NCI-H2107 treated with DMSO at 0.1 percent for 48 hours (cell line): Measurements from ENCODE around the gene SRPK2.
A peak's percentile ranks its signal among the peaks of the same experiment; 100 is the strongest.

Source experiments
- DNase-seq: peaks from one replicate; lab custom pipeline; 2025; ENCODE audit not compliant: unreplicated experiment; lab: John Stamatoyannopoulos, UW

Gene SRPK2

DNA sequence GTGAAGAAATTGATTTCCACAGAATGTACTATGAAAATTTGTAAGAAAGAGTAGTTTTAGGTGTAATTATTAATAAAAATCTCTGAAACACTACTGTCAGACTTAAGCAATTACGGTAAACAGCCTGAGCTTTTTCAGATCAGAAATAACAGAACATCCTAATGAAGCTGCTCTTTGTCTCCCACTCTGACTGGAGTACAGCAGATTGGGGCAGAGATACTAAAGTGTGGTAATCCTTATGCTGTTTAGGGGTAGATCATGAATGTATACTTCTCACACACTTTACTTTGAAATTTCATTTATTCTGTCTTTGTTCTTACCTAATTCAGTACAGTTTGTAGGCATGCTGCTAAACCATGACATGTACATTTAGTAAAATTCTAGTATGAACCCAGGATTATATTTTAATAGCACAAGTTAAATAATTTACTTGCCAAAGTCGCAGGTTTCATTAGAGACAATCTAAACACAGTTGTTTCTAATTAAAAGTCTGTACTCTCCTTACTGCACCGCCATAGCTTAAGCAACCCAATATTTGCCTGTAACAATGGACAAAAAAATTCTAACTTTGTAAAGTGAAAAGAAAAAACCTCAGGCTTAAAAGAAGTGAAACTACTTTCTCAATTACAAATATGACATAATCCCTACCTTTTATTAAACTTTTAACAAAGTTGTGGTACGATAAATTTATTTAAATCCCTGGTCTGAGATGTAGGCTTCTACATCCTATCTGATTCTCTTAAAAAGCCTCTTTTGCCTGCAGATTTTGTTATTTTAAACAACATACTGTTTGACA lies 286.0 kb downstream of the SRPK2 start:
- DNase-seq, result no peak

DNA sequence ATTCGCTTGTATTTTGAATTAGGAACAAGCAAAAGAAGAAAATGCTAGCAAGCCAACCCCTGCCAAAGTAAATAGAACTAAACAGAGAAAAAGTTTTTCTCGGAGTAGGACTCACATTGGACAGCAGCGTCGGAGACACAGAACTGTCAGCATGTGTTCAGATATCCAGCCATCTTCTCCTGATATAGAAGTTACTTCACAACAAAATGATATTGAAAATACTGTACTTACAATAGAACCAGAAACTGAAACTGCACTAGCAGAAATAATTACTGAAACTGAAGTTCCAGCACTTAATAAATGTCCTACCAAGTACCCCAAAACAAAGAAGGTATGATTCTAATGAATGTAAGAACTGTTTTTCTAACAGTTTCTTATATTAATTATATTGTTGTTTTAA lies 286.9 kb downstream of the SRPK2 start:
- no peak for DNase-seq

DNA sequence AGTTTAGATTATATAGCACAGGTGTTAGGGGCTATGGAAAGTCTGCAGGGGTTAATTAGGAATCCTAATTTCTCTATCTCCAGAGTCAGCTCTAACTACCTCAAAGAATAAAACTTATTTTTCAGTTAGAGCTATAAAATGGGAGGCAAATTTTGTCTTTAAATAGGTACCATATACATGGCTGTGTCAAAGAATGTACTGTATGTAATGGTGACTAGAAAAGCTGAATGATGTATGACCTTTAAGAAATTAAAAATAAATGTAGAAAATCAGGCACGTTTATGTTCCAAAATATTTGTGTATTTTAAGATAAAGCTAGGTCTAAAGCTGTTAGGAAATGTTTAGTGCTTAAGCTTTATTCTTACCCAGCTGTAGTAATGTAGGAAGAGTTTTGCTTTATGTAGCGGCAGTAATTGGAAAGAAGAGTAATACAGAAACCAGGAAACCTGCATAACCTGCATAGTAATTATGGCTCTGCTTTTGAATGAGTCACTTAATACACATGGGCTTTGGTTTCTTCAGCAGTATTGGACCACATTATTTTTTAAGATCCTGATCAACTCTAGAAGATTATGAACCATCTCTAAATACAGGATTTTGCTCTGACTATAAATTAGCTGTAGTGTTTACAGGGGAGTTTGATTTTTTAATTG lies 289.7 kb downstream of the SRPK2 start:
- DNase-seq, result no peak

DNA sequence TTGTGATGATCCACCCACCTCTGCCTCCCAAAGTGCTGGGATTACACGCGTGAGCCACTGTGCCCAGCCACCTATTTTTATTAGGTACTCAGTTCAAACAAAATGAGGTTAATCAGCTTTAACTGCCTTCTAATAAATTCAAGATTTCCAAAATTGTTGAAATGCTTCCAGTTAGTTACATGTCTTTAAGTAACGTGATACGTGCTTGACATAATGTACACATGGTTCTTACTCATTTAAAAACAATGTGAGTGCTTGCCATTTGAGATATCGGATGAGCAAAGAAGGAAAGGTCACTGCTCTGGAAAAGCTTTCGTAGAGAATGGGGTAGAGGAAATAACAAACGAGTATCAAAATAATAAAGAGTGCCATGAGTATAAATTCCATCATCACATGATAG lies 291.1 kb downstream of the SRPK2 start:
- DNase-seq, result no peak

DNA sequence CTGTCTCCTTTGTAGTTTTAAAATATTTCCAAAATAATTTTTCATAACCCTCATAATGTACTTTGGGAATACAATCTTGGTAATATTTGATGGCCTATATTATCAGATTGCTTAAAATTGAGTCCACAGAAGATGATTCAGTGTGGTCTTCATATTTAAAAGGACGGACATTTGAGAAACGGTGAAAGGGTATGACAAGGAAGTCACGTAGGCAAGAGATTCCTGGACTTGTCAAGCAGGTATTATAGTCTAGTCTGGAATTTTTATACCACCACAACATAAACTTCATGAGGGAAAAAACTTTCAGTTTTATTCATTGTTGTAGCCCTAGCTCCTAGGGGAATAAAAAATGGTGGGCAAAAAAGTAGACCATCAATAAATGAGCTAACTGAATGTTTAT lies 292.4 kb downstream of the SRPK2 start:
- DNase-seq, result no peak

DNA sequence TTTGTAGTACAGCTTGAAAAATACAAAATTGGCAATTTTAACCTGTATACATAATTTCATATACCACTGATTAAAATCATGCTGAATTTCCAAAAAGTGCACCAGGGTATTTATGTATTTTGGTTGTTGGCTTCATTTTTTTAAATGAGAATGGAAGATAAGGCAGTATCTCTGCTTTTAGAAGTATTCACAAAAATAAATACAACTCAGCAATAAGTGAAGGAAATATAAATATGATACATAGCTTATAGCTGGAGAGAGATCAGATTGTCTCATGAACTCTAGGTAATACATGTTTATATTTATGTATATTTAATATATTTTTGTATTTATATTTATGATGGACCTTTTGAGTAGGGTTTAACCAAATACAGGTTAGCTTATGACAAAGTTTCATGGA lies 293.8 kb downstream of the SRPK2 start:
- DNase-seq, result no peak

DNA sequence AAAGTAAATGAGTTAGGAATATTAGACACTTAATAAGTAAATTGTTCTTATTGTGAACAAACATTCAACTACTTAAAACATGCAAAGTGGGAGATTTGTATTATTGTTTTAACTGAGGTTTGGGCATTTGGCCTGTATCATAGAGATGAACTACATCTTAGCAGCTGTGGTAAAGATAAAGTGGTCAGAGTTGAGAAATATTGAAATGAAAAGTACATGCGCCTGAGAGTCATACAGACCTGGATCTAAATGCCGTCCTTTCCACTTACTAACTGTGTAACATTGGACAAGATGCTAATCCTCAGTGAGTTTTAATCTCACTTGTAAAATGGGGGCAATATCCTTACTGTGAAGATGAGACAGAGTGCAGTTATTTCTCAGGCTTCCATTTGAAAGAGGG lies 300.3 kb downstream of the SRPK2 start:
- no peak for DNase-seq

DNA sequence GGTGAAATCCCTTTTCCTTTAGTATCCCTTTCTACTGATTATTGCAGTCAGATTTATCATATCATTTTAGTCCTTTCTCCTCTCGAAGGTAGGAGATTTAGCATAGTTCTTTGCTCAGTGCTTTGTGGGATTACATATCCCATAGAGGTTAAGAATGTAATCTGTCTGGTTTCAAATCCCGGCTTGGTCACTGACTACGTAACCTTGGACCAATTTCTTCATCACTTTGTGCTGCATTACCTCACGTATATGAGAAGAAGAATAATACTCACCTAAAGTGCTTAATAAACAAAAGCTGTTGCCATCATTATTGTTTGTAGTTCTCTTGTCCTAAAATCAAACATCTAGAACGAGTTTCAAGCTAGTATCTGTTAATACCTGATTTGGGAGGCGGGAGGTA lies 300.7 kb downstream of the SRPK2 start:
- DNase-seq, result no peak

DNA sequence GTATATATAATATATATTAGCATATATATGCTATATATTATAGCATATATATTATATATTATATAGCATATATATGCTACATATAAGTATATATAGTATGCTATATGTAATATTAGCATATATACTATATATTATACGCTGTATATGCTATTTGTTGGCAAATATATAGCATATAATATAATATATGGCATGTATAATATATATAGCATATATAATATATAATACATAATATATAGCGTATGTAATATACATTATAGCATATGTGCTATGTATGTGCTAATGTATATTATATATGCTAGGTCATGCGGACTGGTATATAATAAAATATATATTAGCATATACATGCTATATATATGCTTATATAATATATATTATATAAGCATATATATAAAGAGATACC lies 301.9 kb downstream of the SRPK2 start:
- DNase-seq, result no peak

DNA sequence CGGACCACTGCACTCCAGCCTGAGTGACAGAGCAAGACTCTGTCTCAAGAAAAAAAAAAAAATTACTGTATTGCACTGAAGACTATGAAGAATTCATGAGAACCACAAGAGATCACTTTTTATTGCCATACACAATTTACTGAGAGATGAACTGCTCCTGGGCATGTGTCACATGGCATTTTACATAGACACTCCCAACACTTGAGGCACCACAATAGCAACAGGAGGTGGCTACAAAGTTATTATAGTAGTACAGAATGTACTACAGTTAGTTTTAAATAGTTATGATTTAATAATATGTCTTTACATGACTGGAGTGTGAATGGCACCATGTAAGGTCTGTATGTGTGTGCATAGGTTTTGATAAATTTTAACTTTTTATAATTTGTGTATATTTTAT lies 304.1 kb downstream of the SRPK2 start:
- DNase-seq, result no peak

DNA sequence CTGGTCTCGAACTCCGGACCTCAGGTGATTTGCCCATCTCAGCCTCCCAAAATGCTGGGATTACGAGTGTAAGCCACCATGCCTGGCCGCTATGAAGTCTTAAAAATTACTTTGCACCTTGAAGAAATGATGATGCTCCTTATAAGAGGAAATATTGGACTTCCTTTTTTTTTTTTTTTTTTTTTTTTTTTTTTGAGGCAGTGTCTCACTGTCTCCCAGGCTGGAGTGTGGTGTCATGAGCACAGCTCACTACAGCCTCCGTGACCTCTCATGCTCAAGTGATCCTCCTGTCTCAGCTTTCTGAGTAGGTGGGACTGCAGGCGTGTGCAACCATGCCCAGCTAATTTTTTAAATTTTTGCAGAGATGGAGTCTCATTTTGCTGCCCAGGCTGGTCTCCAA lies 309.4 kb downstream of the SRPK2 start:
- DNase-seq, result no peak

DNA sequence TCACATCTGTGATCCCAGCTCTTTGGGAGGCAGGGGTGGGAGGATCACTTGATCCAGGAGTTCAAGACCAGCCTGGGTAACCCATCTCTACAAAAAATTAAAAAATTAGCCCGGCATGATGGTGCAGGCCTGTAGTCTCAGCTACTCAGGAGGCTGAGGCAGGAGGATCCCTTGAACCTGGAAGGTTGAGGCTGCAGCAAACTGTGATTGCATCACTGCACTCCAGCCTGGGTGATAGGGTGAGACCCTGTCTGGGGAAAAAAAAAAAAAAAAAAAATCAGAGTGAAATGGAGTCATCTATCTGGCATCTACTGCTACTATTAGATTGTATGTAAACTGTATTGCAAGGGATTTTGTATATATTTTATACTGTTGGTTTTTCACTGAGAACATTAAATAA lies 315.6 kb downstream of the SRPK2 start:
- DNase-seq, result no peak

DNA sequence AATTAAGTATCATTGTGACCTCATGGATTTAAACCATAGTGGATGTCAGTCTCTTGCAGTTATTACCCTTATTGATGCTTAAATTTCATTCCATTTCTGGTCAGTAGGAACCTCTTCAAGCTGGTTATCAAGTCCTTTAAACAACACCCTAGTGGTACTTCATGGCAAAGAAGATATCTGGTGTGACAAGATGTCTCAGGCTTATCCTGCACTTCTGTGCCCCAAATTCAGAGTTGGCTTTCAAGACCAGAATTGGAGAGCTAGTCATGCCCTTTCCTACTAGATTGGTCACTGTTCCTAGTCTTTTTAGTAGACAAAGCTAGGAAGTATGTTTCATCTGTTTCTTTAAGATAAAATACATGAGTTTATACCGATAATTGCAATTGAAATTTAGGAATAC lies 319.8 kb downstream of the SRPK2 start:
- DNase-seq, result no peak

DNA sequence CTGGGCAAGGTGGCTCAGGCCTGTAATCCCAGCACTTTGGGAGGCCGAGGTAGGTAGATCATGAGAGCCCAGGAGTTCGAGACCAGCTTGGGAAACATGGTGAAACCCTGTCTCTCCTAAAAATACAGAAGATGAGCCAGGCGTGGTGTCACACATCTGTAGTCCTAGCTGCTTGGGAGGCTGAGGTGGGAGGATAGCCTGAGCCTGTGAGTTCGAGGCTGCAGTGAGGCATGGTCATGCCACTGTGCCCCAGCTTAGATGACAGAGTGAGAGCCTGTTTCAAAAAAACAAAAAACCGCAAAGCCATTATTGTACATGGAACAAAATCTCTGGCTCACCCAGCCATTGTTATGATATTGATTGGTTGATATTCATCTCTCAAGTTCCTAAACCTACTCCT lies 321.0 kb downstream of the SRPK2 start:
- peak; percentile 70 for DNase-seq
